Measurements from ENCODE around the gene ZFPL1. TPM values are rescaled to one million over a fixed set of nuclear protein-coding genes. Genes with fewer than 3 reads are reported as not detected.

ZFPL1 gene
- total and polyA plus RNA-seq, 9 of the 15 experiments (the other 6 are each of a cell fraction or from before 2014, with no cell fraction given), result 3.7 to 37.5 (median 22.7) TPM

DNA sequence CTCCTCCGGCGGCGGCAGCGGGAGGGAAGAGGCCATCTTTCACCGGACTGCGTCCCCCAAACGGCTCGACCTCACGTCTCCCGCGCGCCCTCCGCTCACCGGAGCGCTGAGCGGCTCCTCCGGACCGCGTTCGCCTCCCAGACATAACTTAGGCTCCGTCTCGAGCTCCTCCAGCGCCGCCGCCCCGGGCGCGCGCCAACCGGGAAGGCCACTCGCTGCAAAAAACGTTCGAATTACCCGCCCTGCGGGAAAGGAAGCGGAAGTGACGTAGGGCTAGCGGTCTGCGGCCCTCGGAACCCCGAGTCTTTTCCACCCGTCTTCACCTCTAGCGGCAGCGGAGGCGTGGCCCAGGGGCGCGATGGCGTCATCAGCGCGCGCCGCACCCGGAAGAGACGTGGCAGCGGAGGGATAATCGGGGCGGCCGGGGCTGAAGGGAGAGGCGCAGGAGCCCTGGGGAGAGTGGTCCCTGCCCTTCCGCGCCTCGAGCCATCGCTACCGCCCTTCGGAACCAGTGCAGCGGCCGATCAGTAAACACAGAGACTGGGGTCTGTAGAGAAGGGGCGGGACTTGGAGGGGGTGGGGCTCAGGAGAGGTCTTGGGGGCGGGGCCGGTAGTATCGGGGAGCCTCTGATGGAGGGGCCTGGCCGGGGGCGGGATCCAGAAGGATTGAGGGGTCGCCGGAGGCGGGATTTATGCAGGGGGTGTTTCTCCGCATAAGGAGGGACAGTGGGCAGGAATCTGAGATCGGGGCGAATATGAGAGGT is at the start of gene ZFPL1, which contains the start of gene CDCA5 (continued):
- TF ChIP-seq, protein P1, sequence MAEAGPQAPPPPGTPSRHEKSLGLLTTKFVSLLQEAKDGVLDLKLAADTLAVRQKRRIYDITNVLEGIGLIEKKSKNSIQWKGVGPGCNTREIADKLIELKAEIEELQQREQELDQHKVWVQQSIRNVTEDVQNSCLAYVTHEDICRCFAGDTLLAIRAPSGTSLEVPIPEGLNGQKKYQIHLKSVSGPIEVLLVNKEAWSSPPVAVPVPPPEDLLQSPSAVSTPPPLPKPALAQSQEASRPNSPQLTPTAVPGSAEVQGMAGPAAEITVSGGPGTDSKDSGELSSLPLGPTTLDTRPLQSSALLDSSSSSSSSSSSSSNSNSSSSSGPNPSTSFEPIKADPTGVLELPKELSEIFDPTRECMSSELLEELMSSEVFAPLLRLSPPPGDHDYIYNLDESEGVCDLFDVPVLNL (CRISPR knock-in tag; IDR thresholded peaks at IDR 0.05; ENCODE audit: low read depth), result peak; percentile 100
- no peak for TF ChIP-seq ADNP (tag; IDR thresholded peaks at IDR 0.05)
- peak; percentile 91 for TF ChIP-seq KLF13 (tag; IDR thresholded peaks at IDR 0.05; ENCODE audit: borderline replicate concordance, low read depth)
- TF ChIP-seq ZBTB17 (CRISPR knock-in tag; IDR thresholded peaks at IDR 0.05), result peak; percentile 77
- TF ChIP-seq, protein P2, sequence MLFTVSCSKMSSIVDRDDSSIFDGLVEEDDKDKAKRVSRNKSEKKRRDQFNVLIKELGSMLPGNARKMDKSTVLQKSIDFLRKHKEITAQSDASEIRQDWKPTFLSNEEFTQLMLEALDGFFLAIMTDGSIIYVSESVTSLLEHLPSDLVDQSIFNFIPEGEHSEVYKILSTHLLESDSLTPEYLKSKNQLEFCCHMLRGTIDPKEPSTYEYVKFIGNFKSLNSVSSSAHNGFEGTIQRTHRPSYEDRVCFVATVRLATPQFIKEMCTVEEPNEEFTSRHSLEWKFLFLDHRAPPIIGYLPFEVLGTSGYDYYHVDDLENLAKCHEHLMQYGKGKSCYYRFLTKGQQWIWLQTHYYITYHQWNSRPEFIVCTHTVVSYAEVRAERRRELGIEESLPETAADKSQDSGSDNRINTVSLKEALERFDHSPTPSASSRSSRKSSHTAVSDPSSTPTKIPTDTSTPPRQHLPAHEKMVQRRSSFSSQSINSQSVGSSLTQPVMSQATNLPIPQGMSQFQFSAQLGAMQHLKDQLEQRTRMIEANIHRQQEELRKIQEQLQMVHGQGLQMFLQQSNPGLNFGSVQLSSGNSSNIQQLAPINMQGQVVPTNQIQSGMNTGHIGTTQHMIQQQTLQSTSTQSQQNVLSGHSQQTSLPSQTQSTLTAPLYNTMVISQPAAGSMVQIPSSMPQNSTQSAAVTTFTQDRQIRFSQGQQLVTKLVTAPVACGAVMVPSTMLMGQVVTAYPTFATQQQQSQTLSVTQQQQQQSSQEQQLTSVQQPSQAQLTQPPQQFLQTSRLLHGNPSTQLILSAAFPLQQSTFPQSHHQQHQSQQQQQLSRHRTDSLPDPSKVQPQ (CRISPR knock-in tag; IDR thresholded peaks at IDR 0.05; ENCODE audit: borderline replicate concordance), result peak; percentile 40; the same call in 1 of the 2 replicates
- TF ChIP-seq KHSRP (IDR thresholded peaks at IDR 0.05), result peak; percentile 91
- TF ChIP-seq MYBL2 (IDR thresholded peaks at IDR 0.05; ENCODE audit: low read depth), result peak; percentile 91
- no peak for TF ChIP-seq MYBL2 (CRISPR knock-in tag; IDR thresholded peaks at IDR 0.05; ENCODE audit: borderline replicate concordance)
- TF ChIP-seq TCF7 (IDR thresholded peaks at IDR 0.05; ENCODE audit: borderline replicate concordance), result peak; percentile 70; the same call in 1 of the 2 replicates
- TF ChIP-seq, protein P3, sequence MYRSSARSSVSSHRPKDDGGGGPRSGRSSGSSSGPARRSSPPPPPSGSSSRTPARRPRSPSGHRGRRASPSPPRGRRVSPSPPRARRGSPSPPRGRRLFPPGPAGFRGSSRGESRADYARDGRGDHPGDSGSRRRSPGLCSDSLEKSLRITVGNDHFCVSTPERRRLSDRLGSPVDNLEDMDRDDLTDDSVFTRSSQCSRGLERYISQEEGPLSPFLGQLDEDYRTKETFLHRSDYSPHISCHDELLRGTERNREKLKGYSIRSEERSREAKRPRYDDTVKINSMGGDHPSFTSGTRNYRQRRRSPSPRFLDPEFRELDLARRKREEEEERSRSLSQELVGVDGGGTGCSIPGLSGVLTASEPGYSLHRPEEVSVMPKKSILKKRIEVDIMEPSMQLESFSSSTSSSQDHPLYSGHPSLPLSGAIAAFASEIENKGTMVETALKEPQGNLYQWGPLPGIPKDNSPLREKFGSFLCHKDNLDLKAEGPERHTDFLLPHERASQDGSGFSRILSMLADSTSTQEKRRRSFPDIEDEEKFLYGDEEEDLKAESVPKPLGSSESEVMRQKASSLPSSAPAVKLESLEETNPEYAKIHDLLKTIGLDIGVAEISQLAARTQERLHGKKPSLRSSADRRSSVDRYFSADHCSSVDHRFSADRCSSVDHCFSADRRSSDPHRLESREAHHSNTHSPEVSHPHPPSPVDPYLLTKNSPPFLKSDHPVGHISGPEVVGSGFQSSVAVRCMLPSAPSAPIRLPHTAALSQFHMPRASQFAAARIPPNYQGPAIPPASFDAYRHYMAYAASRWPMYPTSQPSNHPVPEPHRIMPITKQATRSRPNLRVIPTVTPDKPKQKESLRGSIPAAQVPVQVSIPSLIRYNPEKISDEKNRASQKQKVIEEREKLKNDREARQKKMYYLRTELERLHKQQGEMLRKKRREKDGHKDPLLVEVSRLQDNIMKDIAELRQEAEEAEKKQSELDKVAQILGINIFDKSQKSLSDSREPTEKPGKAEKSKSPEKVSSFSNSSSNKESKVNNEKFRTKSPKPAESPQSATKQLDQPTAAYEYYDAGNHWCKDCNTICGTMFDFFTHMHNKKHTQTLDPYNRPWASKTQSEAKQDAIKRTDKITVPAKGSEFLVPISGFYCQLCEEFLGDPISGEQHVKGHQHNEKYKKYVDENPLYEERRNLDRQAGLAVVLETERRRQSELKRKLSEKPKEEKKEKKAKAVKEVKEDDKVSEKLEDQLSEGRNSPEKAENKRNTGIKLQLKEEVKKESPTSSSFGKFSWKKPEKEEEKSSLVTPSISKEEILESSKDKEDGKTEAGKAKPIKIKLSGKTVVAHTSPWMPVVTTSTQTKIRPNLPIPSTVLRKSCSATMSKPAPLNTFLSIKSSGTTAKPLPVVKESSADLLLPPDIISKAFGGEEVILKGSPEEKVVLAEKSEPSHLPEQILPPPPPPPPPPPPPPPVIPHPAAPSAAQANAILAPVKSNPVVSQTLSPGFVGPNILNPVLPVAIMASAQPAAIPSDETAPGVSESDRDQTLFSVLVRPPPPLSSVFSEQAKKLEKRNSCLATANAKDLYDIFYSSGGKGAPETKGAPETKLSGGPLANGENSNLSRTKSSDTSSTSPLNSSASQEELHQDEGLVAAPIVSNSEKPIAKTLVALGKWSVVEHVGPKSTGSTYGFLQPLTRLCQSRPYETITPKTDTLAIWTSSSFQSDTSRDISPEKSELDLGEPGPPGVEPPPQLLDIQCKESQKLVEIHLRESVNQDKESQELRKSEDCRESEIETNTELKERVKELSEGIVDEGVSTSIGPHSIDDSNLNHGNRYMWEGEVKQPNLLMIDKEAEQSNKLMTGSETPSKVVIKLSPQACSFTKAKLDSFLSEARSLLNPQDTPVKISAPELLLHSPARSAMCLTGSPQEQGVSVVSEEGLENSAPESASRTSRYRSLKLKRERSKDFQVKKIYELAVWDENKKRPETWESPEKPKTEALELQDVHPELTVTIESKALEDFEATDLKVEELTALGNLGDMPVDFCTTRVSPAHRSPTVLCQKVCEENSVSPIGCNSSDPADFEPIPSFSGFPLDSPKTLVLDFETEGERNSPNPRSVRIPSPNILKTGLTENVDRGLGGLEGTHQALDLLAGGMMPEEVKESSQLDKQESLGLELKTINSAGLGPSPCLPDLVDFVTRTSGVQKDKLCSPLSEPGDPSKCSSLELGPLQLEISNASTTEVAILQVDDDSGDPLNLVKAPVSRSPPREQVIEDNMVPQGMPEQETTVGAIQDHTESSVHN (IDR thresholded peaks at IDR 0.05; ENCODE audit: borderline replicate concordance in 1 of 2, low read depth in 1 of 2), result peak in 1 of 2 experiments; percentile 39; a peak in 1 of 4 replicates
- peak; percentile 96 for TF ChIP-seq ELF4 (CRISPR knock-in tag; IDR thresholded peaks at IDR 0.05)
- peak; percentile 85 for TF ChIP-seq MYC (IDR thresholded peaks at IDR 0.05; ENCODE audit: low read depth, low read length)
- TF ChIP-seq MYC (CRISPR knock-in tag; IDR thresholded peaks at IDR 0.05; ENCODE audit: borderline replicate concordance, low read depth), result peak; percentile 77; the same call in 1 of the 2 replicates
- TF ChIP-seq RBFOX2 (IDR thresholded peaks at IDR 0.05; ENCODE audit: low read depth, low read length), result peak; percentile 97
- TF ChIP-seq NFIX (CRISPR knock-in tag; IDR thresholded peaks at IDR 0.05; ENCODE audit: low read depth), result no peak

All from K562 (cell line).